Sigmoid colon (tissue), 4 donors: Measurements from ENCODE around the gene MAP3K2.

Experiments
- POLR2AphosphoS5 ChIP-seq, 4 donors: sonication (generic); formaldehyde crosslinking; IDR thresholded peaks; one replicate each; pipeline ENCODE4 v1.6.1; 2017; ENCODE audit warnings: antibody characterized with exemption in 4 of 4
- TF ChIP-seq, protein P1 (sequence below), 4 experiments: fragments of 450-650 bp in 3 of 4; fragments of 200-600 bp in 1 of 4; IDR thresholded peaks; one replicate each; pipeline ENCODE4 v1.5.1; 2016 to 2019; ENCODE audit warnings: antibody characterized with exemption in 4 of 4, mild to moderate bottlenecking in 3 of 4, moderate library complexity in 2 of 4

DNA sequence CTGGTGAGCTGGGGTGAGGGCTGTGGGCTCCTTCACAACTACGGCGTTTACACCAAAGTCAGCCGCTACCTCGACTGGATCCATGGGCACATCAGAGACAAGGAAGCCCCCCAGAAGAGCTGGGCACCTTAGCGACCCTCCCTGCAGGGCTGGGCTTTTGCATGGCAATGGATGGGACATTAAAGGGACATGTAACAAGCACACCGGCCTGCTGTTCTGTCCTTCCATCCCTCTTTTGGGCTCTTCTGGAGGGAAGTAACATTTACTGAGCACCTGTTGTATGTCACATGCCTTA, 41.0 kb upstream of the MAP3K2 start:
- TF ChIP-seq, protein P1, sequence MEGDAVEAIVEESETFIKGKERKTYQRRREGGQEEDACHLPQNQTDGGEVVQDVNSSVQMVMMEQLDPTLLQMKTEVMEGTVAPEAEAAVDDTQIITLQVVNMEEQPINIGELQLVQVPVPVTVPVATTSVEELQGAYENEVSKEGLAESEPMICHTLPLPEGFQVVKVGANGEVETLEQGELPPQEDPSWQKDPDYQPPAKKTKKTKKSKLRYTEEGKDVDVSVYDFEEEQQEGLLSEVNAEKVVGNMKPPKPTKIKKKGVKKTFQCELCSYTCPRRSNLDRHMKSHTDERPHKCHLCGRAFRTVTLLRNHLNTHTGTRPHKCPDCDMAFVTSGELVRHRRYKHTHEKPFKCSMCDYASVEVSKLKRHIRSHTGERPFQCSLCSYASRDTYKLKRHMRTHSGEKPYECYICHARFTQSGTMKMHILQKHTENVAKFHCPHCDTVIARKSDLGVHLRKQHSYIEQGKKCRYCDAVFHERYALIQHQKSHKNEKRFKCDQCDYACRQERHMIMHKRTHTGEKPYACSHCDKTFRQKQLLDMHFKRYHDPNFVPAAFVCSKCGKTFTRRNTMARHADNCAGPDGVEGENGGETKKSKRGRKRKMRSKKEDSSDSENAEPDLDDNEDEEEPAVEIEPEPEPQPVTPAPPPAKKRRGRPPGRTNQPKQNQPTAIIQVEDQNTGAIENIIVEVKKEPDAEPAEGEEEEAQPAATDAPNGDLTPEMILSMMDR (IDR thresholded peaks at IDR 0.05), result no peak
- no peak for TF ChIP-seq POLR2AphosphoS5 (IDR thresholded peaks at IDR 0.05)
